WTC11 (cell line): ENCODE results near the gene FOXL2NB. TPM values are rescaled to one million over a fixed set of nuclear protein-coding genes. Genes with fewer than 3 reads are reported as not detected.

ENCODE experiments used
- ATAC-seq: fragments of 200-7000 bp; cut with Tn5 transposase; 2 replicates; pipeline ENCODE4 v1.10.0; 2021; ENCODE audit warnings: mild to moderate bottlenecking, moderate library complexity
- CTCF ChIA-PET: fragments of 300-600 bp; sonication (Branson Sonifier 250); formaldehyde crosslinking; loops from one replicate; lab custom pipeline; 2021; ENCODE audit warnings: antibody characterized with exemption; lab: Charles Lee
- POLR2A ChIA-PET: fragments of 350-600 bp; sonication (Branson Sonifier 250); formaldehyde crosslinking; loops from one replicate; lab custom pipeline; 2021; ENCODE audit warnings: antibody characterized with exemption; lab: Charles Lee
- DNase-seq: peaks from one replicate; pipeline ENCODE4 v3.0.0; 2021; ENCODE audit warnings: low spot score
- H3K27ac Mint-ChIP-seq: 2 replicates; pipeline ENCODE4 v1.8.0; 2021; ENCODE audit warnings: mixed read lengths
- H3K27me3 Mint-ChIP-seq: 2 replicates; pipeline ENCODE4 v1.8.0; 2021; ENCODE audit warnings: low read depth, mild to moderate bottlenecking, moderate library complexity, mixed read lengths
- H3K36me3 Mint-ChIP-seq: 2 replicates; pipeline ENCODE4 v1.8.0; 2021; ENCODE audit warnings: mixed read lengths
- H3K4me1 Mint-ChIP-seq: 2 replicates; pipeline ENCODE4 v1.8.0; 2022; ENCODE audit warnings: mixed read lengths
- H3K4me3 Mint-ChIP-seq: 2 replicates; pipeline ENCODE4 v1.8.0; 2021; ENCODE audit warnings: mild to moderate bottlenecking, moderate library complexity, mixed read lengths
- H3K9me3 Mint-ChIP-seq: 2 replicates; pipeline ENCODE4 v1.8.0; 2021; ENCODE audit warnings: mixed read lengths
- AFF4 ChIP-seq: sonication (generic); formaldehyde crosslinking; IDR thresholded peaks from 2 replicates; pipeline ENCODE4 v1.8.1; 2023; ENCODE audit warnings: mild to moderate bottlenecking, missing genetic modification reagents, borderline replicate concordance
- CBFB ChIP-seq: sonication (generic); formaldehyde crosslinking; IDR thresholded peaks from 2 replicates; pipeline ENCODE4 v1.8.1; 2022; ENCODE audit warnings: mild to moderate bottlenecking, low read depth, missing genetic modification reagents
- CDX4 ChIP-seq: fragments of 250-450 bp; sonication (Bioruptor Pico); IDR thresholded peaks from 2 replicates; pipeline ENCODE4 v1.9.0; 2021; ENCODE audit warnings: moderate library complexity, mild to moderate bottlenecking, inconsistent platforms, borderline replicate concordance
- CREB1 ChIP-seq: sonication (generic); formaldehyde crosslinking; IDR thresholded peaks from 2 replicates; pipeline ENCODE4 v1.8.0; 2023; ENCODE audit warnings: mild to moderate bottlenecking, missing genetic modification reagents
- CREM ChIP-seq: sonication (generic); formaldehyde crosslinking; IDR thresholded peaks from 2 replicates; pipeline ENCODE4 v1.8.1; 2022; ENCODE audit warnings: mild to moderate bottlenecking, missing genetic modification reagents, moderate library complexity
- E2F1 ChIP-seq: sonication (generic); formaldehyde crosslinking; IDR thresholded peaks from 2 replicates; pipeline ENCODE4 v1.8.0; 2022; ENCODE audit warnings: mild to moderate bottlenecking, missing genetic modification reagents
- FOXJ3 ChIP-seq: sonication (generic); formaldehyde crosslinking; IDR thresholded peaks from 2 replicates; pipeline ENCODE4 v1.9.0; 2021; ENCODE audit warnings: missing genetic modification reagents, mild to moderate bottlenecking, borderline replicate concordance
- HMGA2 ChIP-seq: fragments of 250-450 bp; sonication (Bioruptor Pico); IDR thresholded peaks from 2 replicates; pipeline ENCODE4 v1.4.0; 2021; ENCODE audit warnings: mild to moderate bottlenecking, moderate library complexity
- JUN ChIP-seq: sonication (generic); formaldehyde crosslinking; IDR thresholded peaks from 2 replicates; pipeline ENCODE4 v1.8.0; 2023; ENCODE audit warnings: mild to moderate bottlenecking, missing genetic modification reagents
- NR1H2 ChIP-seq: sonication (generic); formaldehyde crosslinking; IDR thresholded peaks from 2 replicates; pipeline ENCODE4 v1.9.0; 2021; ENCODE audit warnings: mild to moderate bottlenecking, moderate library complexity, missing genetic modification reagents
- RELA ChIP-seq: sonication (generic); formaldehyde crosslinking; IDR thresholded peaks from 2 replicates; pipeline ENCODE4 v1.8.1; 2022; ENCODE audit warnings: missing genetic modification reagents, mild to moderate bottlenecking, borderline replicate concordance
- TCF7 ChIP-seq: sonication (generic); formaldehyde crosslinking; IDR thresholded peaks from 2 replicates; pipeline ENCODE4 v1.8.0; 2022; ENCODE audit warnings: mild to moderate bottlenecking, low read depth, missing genetic modification reagents, moderate library complexity
- TEAD1 ChIP-seq: sonication (generic); formaldehyde crosslinking; IDR thresholded peaks from 2 replicates; pipeline ENCODE4 v1.8.0; 2022; ENCODE audit warnings: mild to moderate bottlenecking, missing genetic modification reagents
- ZBTB21 ChIP-seq: sonication (generic); formaldehyde crosslinking; IDR thresholded peaks from 2 replicates; pipeline ENCODE4 v1.8.1; 2023; ENCODE audit warnings: mild to moderate bottlenecking, missing genetic modification reagents, borderline replicate concordance
- total RNA-seq: library from RNA; stranded (reverse); gene quantifications from 3 replicates; pipeline ENCODE4 v1.2.3, GENCODE V29; 2021
- TF ChIP-seq, protein P1 (sequence below): sonication (generic); formaldehyde crosslinking; IDR thresholded peaks from 2 replicates; pipeline ENCODE4 v1.8.1; 2022; ENCODE audit warnings: missing genetic modification reagents, borderline replicate concordance
- TF ChIP-seq, protein P2 (sequence below): sonication (generic); formaldehyde crosslinking; IDR thresholded peaks from 2 replicates; pipeline ENCODE4 v1.8.1; 2022; ENCODE audit warnings: mild to moderate bottlenecking, moderate library complexity, missing genetic modification reagents
- TF ChIP-seq, protein P3 (sequence below): sonication (generic); formaldehyde crosslinking; IDR thresholded peaks from 2 replicates; pipeline ENCODE4 v1.8.0; 2022; ENCODE audit warnings: mild to moderate bottlenecking, missing genetic modification reagents

The FOXL2NB gene
- total RNA-seq, 1 experiment from 2014 or later = 5.1 TPM

- Mint-ChIP-seq H3K9me3 (no peaks in the 10 kb centered on the region), H3K36me3 (no peaks in the 10 kb centered on the region), H3K27ac (no peak overlapping the region), H3K4me3 (no peak overlapping the region), H3K4me1 (no peaks in the 10 kb centered on the region), H3K27me3 (0 out of 2 replicates have a peak, but pooled peaks cover 4% of the 10 kb centered on the region)
- ChIA-PET CTCF (interaction anchor here (0.8 to 1.7 kb wide), 3 partner anchors 14 to 52 kb away, joined by 4 to 6 read pairs (median 5); no protein-coding TSS in a partner anchor), POLR2A (no interaction called here)
- TF ChIP-seq CREM = no peak
- no peak for TF ChIP-seq AFF4 (CRISPR knock-in tag)
- no peak for TF ChIP-seq HMGA2 (CRISPR knock-in tag)
- TF ChIP-seq CREB1 (CRISPR knock-in tag) = no peak
- no peak for TF ChIP-seq TCF7 (CRISPR knock-in tag)
- no peak for TF ChIP-seq CBFB (CRISPR knock-in tag)
- no peak for TF ChIP-seq FOXJ3 (CRISPR knock-in tag)
- TF ChIP-seq, protein P1, sequence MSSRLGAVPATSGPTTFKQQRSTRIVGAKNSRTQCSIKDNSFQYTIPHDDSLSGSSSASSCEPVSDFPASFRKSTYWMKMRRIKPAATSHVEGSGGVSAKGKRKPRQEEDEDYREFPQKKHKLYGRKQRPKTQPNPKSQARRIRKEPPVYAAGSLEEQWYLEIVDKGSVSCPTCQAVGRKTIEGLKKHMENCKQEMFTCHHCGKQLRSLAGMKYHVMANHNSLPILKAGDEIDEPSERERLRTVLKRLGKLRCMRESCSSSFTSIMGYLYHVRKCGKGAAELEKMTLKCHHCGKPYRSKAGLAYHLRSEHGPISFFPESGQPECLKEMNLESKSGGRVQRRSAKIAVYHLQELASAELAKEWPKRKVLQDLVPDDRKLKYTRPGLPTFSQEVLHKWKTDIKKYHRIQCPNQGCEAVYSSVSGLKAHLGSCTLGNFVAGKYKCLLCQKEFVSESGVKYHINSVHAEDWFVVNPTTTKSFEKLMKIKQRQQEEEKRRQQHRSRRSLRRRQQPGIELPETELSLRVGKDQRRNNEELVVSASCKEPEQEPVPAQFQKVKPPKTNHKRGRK = no peak
- DNase-seq (no peak), ATAC-seq (no peak)
Measured at GRCh38 chr3:138975351-138975750, 28.3 kb downstream of the FOXL2NB start.

DNA sequence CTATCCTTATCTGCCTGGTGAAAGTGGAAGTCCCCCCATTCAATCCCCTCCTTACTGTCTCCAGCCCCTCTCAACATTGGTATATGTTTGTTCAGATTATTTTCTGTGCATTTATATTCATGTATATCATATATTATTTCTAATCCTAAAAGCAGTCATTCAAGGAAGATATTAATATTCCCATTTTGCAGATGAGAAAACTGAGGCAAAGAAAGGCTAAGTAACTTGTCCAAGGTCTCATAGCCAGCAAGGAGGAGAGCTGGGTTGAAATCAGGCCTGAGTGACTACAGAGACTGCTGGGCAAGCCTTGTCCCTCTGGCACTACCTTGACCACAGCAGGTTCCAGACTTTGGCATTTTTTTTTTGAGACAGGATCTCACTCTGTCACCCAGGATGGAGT is 29.0 kb downstream of the FOXL2NB start:
- H3K9me3 Mint-ChIP-seq = no peaks in the 10 kb centered on the region
- CTCF ChIA-PET = interaction anchor here (1.7 kb wide), 1 partner anchor 15 kb away, joined by 6 read pairs; no protein-coding TSS in a partner anchor

More for the DNA sequence above, 29.0 kb downstream of the FOXL2NB start:
- Mint-ChIP-seq H3K36me3 (no peaks in the 10 kb centered on the region), H3K27me3 (0 out of 2 replicates have a peak, but pooled peaks cover 4% of the 10 kb centered on the region), H3K4me3 (no peak overlapping the region), H3K4me1 (no peaks in the 10 kb centered on the region), H3K27ac (no peak overlapping the region)
- no peak for ATAC-seq
- POLR2A ChIA-PET = no interaction called here
- TF ChIP-seq, protein P2, sequence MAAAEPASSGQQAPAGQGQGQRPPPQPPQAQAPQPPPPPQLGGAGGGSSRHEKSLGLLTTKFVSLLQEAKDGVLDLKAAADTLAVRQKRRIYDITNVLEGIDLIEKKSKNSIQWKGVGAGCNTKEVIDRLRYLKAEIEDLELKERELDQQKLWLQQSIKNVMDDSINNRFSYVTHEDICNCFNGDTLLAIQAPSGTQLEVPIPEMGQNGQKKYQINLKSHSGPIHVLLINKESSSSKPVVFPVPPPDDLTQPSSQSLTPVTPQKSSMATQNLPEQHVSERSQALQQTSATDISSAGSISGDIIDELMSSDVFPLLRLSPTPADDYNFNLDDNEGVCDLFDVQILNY = no peak
- TF ChIP-seq, protein P3, sequence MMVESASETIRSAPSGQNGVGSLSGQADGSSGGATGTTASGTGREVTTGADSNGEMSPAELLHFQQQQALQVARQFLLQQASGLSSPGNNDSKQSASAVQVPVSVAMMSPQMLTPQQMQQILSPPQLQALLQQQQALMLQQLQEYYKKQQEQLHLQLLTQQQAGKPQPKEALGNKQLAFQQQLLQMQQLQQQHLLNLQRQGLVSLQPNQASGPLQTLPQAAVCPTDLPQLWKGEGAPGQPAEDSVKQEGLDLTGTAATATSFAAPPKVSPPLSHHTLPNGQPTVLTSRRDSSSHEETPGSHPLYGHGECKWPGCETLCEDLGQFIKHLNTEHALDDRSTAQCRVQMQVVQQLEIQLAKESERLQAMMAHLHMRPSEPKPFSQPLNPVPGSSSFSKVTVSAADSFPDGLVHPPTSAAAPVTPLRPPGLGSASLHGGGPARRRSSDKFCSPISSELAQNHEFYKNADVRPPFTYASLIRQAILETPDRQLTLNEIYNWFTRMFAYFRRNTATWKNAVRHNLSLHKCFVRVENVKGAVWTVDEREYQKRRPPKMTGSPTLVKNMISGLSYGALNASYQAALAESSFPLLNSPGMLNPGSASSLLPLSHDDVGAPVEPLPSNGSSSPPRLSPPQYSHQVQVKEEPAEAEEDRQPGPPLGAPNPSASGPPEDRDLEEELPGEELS = no peak
- TF ChIP-seq CDX4 (CRISPR knock-in tag) (no peak), NR1H2 (CRISPR knock-in tag) (no peak), RELA (CRISPR knock-in tag) (no peak), ZBTB21 (CRISPR knock-in tag) (no peak), TEAD1 (CRISPR knock-in tag) (no peak), JUN (CRISPR knock-in tag) (no peak), E2F1 (CRISPR knock-in tag) (no peak)
- no peak for DNase-seq
